ENCODE results near the gene SCLY.

GRCh38 chr2:238069021-238069709, 8.4 kb downstream of the SCLY start:
- TF ChIP-seq CTCF (IDR thresholded peaks at IDR 0.05) (no peak), ELK1 (IDR thresholded peaks at IDR 0.05; ENCODE audit: low read depth, low read length) (no peak), REST (IDR thresholded peaks at IDR 0.05) (no peak), POLR2A (IDR thresholded peaks at IDR 0.05; ENCODE audit: low read length) (no peak), CEBPB (IDR thresholded peaks at IDR 0.05) (no peak), SMC3 (IDR thresholded peaks at IDR 0.05) (no peak)
